ENCODE measurements around the gene ATP8B4.

- TF ChIP-seq CTCF (IDR thresholded peaks at IDR 0.05; ENCODE audit: insufficient read depth, low read length, poor library complexity, severe bottlenecking) (no peak), EZH2phosphoT487 (conservative IDR thresholded peaks at IDR 0.05; ENCODE audit: low read length) (no peak)
Measured at GRCh38 chr15:49815526-49815925, 303.5 kb downstream of the ATP8B4 start.

Data from SU-DHL-6 (cell line).